ENCODE results near the gene LRRC4C. TPM values are rescaled to one million over a fixed set of nuclear protein-coding genes. Genes with fewer than 3 reads are reported as not detected.
"Not testable (repeated sequence)": the region's sequence is repeated elsewhere in the genome, so short reads cannot be mapped to it uniquely, and the experiment has no call there.

LRRC4C gene
- total RNA-seq, 2 donors from 2014 or later: 2.7 to 2.8 TPM

DNA sequence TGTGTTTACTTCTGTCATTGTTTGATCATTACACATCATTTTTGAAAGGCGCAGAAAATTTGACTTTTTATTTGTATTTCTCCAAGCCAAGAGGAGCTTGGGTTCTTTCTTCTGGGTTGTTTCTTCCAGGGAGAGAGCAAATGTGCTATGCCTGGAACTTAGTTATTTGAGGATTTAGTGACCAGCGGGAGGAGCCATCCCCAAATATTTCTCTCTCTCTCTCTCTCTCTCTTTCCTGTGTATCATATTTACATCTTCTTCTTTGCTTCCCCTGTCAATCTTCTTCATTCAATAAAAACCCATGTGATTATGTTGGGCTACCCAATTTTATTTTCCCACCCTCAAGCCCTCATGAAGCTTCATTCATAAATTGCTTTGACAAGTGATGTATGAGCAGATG lies 534.5 kb downstream of the LRRC4C start:
- Histone ChIP-seq H3K4me3 (no peak overlapping the region), H3K36me3 (no peaks in the 10 kb centered on the region), H3K9me3 (no peaks in the 10 kb centered on the region), H3K4me1 (no peaks in the 10 kb centered on the region), H3K27me3 (no peaks in the 10 kb centered on the region), H3K27ac (no peak overlapping the region)
- no peak for DNase-seq (ENCODE audit: low spot score)
- TF ChIP-seq, protein P1, sequence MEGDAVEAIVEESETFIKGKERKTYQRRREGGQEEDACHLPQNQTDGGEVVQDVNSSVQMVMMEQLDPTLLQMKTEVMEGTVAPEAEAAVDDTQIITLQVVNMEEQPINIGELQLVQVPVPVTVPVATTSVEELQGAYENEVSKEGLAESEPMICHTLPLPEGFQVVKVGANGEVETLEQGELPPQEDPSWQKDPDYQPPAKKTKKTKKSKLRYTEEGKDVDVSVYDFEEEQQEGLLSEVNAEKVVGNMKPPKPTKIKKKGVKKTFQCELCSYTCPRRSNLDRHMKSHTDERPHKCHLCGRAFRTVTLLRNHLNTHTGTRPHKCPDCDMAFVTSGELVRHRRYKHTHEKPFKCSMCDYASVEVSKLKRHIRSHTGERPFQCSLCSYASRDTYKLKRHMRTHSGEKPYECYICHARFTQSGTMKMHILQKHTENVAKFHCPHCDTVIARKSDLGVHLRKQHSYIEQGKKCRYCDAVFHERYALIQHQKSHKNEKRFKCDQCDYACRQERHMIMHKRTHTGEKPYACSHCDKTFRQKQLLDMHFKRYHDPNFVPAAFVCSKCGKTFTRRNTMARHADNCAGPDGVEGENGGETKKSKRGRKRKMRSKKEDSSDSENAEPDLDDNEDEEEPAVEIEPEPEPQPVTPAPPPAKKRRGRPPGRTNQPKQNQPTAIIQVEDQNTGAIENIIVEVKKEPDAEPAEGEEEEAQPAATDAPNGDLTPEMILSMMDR (IDR thresholded peaks at IDR 0.05): no peak

DNA sequence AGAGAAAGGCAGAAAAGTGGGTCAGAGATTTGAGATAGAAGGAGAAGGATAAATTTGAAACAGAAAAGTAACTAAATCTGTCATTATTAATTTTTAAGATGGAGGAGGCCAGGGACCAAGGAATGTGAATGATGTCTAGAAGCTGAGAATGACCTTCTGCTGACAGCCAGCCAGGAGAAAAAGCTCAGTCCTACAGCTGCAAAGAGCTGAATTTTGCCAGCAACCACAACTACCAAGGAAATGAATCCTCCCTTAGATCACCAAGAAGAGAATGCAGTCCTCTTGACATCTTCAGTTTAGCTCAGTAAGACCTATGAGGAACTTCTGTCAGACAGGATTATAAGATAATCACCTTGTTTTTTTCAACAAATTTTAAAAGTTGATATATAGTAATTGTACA lies 538.2 kb downstream of the LRRC4C start:
- H3K4me1 ChIP-seq: no peaks in the 10 kb centered on the region
- no peaks in the 10 kb centered on the region for H3K36me3 ChIP-seq
- no peak overlapping the region for H3K27ac ChIP-seq
- no peak for DNase-seq (ENCODE audit: low spot score)
- no peaks in the 10 kb centered on the region for H3K9me3 ChIP-seq
- TF ChIP-seq, protein P1 (IDR thresholded peaks at IDR 0.05): no peak
- no peak overlapping the region for H3K4me3 ChIP-seq
- H3K27me3 ChIP-seq: no peaks in the 10 kb centered on the region

DNA sequence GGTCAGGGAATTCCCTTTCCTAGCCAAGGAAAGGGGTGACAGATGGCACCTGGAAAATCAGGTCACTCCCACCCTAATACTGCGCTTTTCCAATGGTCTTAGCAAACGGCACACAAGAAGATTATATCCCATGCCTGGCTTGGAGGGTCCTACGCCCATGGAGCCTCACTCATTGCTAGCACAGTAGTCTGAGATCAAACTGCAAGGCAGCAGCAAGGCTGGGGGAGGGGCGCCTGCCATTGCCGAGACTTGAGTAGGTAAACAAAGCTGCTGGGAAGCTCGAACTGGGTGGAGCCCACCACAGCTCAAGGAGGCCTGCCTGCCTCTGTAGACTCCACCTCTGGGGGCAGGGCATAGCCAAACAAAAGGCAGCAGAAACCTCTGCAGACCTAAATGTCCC lies 548.7 kb downstream of the LRRC4C start:
- not testable (repeated sequence) for H3K9me3 ChIP-seq; H3K27ac ChIP-seq; H3K36me3 ChIP-seq; H3K4me3 ChIP-seq; H3K4me1 ChIP-seq; DNase-seq (ENCODE audit: low spot score); H3K27me3 ChIP-seq

DNA sequence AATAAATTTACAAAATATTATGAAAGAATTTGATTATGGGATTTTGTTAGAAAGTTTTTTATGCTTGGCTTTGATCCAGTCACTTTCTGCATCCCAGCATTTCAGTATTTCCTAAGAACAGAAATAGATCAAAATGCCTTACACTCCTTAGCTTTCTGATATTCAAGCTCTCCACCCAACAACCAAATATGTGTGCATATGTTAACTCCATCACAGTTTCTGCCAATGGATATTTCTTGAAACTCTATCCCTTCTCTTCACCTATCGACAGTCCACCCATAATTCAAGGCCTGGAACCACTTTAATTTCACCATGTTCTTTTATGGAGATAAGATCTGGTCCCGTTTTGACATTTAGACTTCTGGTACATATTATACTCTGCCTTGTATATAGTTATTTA lies 565.0 kb downstream of the LRRC4C start:
- Histone ChIP-seq H3K4me3 (no peak overlapping the region), H3K36me3 (no peaks in the 10 kb centered on the region), H3K27ac (no peak overlapping the region), H3K27me3 (no peaks in the 10 kb centered on the region), H3K4me1 (no peaks in the 10 kb centered on the region), H3K9me3 (no peaks in the 10 kb centered on the region)
- no peak for DNase-seq (ENCODE audit: low spot score)
- TF ChIP-seq, protein P1 (IDR thresholded peaks at IDR 0.05): no peak

DNA sequence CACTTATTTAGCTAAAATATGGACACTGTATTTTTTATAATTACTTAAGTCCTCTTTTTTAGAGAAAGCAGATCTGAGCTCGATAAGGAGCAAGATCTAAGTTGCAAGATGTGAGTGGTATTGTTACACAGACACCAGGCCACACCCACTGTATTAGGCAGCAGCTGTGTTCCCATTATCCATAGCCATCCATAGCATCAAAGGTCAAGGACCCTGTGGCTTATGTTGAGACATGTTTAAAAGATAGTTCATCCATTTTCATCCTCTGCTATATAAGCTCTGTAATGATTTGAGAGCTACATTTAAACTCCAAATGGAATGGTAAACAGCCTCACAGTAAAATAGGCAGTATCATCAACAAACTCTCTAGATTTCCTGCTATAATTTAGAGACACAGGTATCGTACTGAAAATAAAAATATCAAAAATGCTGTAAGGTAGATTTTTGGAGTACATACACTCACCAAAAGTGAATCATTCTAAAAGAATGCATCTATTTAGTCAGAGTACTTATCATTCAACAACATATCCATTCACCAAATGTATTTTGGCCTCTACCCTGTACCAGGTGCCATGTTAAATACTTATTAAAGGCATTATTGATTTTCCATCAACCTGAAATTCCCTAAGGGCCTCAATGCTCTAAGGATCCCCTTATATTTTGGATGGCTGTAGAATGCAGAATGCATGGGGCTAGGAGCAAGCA lies 574.0 kb downstream of the LRRC4C start:
- Histone ChIP-seq H3K27ac (no peak overlapping the region), H3K36me3 (no peaks in the 10 kb centered on the region), H3K4me1 (no peaks in the 10 kb centered on the region), H3K4me3 (no peak overlapping the region), H3K27me3 (no peaks in the 10 kb centered on the region), H3K9me3 (no peaks in the 10 kb centered on the region)
- no peak for DNase-seq (ENCODE audit: low spot score)
- TF ChIP-seq, protein P1 (IDR thresholded peaks at IDR 0.05): no peak

DNA sequence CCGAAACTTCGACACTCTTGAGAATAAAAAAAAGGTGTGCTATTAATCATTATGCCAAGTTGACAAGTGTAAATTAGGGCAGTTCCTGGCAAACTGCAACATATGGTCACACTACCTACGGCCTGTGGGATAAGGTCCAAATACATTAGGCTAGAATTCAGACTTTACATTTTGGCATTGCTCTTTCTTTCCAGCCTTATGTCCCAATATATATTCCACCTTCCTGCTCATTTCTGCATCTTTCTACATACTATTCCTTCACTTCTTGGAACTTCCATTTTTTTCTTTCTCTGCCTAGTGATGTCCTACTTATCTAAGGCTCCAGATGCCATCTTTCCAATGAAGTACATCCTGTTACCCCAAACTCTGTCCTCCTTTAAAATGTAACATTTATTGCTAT lies 577.2 kb downstream of the LRRC4C start:
- Histone ChIP-seq H3K9me3 (no peaks in the 10 kb centered on the region), H3K4me1 (no peaks in the 10 kb centered on the region), H3K27ac (no peak overlapping the region), H3K4me3 (no peak overlapping the region), H3K36me3 (no peaks in the 10 kb centered on the region), H3K27me3 (no peaks in the 10 kb centered on the region)
- DNase-seq (ENCODE audit: low spot score): no peak
- TF ChIP-seq, protein P1 (IDR thresholded peaks at IDR 0.05): no peak

Data from right atrium auricular region (tissue), 2 donors.